CD1c-positive myeloid dendritic cell (primary cell): ENCODE data around the gene FAM3D.
A peak's percentile ranks its signal among the peaks of the same experiment; 100 is the strongest.

Source experiments
- DNase-seq: peaks from one replicate; pipeline ENCODE4 v3.0.0-alpha.2; 2016; ENCODE audit errors: extremely low spot score

The FAM3D gene

DNA sequence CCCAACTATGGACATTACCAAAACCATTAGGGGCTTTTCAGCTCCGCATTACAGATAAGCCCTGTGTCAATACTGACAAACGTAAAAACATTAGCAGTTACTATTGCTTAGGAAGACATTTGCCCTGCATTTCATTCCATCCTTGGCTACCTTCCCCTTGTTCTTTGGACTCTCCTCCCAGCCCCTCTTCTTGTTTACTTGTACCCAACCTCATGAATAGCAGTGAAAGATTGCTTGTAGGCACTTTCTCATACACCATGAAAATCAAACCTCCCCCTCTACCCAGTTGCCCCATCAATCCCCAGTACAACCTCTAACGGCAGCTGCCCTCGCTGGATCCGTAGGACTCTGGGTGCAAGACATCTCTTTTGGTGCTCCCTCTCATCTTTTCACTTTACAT lies 72.5 kb downstream of the FAM3D start:
- DNase-seq, result no peak

DNA sequence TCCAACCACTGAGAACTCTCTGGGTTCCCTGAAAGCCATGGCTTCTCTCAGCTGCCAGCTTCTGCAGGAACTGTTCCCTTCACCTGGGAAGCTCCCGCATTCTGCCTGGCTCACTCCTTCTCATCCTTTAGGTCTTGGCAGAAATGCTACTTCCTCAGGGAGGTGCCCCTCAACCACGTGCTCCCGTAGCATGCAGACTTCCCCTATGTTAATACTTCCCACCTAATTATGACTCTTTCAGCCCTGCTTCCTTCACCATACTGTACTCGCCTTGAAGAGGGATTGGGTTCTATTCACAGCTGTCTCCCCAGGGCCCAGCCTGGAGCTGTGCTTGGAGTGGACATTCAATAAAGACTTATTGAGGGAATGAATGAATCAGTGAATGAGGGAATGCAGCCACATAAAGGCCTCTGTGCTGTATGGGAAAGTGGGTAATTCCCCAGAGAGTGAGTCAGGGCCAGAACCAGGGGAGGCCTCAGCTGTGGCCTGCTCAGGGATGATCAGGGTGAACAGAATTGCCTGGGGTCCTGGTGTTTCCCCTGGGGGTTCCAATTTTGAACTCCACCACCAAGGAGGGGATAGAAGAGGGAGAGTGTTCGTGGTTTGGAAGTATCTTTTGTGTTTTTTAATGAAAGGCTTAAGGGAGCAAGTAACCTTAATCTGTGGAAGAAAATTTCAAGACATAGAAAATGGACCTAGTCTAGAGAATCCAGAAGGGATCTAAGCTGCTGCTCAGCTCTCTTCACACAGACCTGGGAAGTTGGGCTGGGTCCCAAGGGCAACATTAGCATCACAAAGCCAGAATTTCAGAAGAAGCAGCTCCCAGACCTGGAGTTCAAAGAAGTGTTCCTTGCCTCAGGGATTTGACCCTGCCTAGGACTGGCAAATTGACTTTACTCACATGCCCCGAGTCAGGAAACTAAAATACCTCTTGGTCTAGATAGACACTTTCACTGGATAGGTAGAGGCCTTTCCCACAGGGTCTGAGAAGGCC lies 74.8 kb downstream of the FAM3D start:
- DNase-seq, result peak; percentile 20

- DNase-seq, result no peak
Observed at GRCh38 chr3:58588030-58588614, 78.5 kb downstream of the FAM3D start.

GRCh38 chr3:58586776-58587192 lies 79.8 kb downstream of the FAM3D start:
- DNase-seq, result no peak

GRCh38 chr3:58585994-58586393 lies 80.6 kb downstream of the FAM3D start:
- DNase-seq, result no peak

GRCh38 chr3:58585005-58585786 lies 81.4 kb downstream of the FAM3D start:
- peak; percentile 63 for DNase-seq

DNA sequence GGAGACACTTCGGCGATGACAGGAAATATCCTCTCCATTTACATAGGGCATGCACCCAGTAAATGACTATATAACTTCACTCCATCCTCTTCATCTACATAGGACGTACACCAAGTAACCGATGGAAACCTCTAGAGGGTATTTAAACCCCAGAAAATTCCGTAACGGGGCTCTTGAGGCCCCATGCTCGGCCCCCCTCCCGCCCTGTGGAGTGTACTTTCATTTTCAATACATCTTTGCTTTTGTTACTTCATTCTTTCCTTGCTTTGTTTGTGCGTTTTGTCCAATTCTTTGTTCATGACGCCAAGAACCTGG lies 81.9 kb downstream of the FAM3D start:
- DNase-seq, result no peak
